H1 (cell line): ENCODE results near the gene UGT1A6. TPM values are rescaled to one million over a fixed set of nuclear protein-coding genes. Genes with fewer than 3 reads are reported as not detected.
A peak's percentile ranks its signal among the peaks of the same experiment; 100 is the strongest.

Experiments
- CTCF ChIA-PET: fragments of 300-600 bp; sonication (Branson Sonifier 250); formaldehyde crosslinking; loops from one replicate; lab custom pipeline; 2021; ENCODE audit not compliant: partially characterized antibody; lab: Charles Lee
- POLR2A ChIA-PET: fragments of 300-600 bp; sonication (Branson Sonifier 250); formaldehyde crosslinking; loops from one replicate; lab custom pipeline; 2021; ENCODE audit warnings: inconsistent platforms; ENCODE audit not compliant: partially characterized antibody; lab: Charles Lee
- DNase-seq, 2 experiments: peaks; one replicate each; pipeline versions ENCODE4 v3.0.0 to v3.0.0-alpha.2; 2010 to 2022; ENCODE audit warnings: low spot score in 2 of 2, low read depth in 1 of 2, mixed read lengths in 1 of 2
- FAIRE-seq: peaks from 2 replicates; lab custom pipeline; 2011; peaks lifted over from hg19 to GRCh38; lab: Jason Lieb, UNC
- H2AFZ ChIP-seq: 2 replicates; pipeline ENCODE4 v1.8.1; 2012; ENCODE audit warnings: low read length, inconsistent platforms
- H2AK5ac ChIP-seq: 2 replicates; pipeline ENCODE4 v1.6.1; 2013; ENCODE audit warnings: low read depth, low read length
- H2BK120ac ChIP-seq: replicated peaks from 2 replicates; pipeline ENCODE3; 2013; ENCODE audit warnings: low read depth, low read length, inconsistent platforms
- H2BK12ac ChIP-seq: 2 replicates; pipeline ENCODE4 v1.6.1; 2013; ENCODE audit warnings: low read depth, low read length
- H2BK15ac ChIP-seq: 2 replicates; pipeline ENCODE4 v1.6.1; 2013; ENCODE audit warnings: low read length
- H2BK20ac ChIP-seq: 2 replicates; pipeline ENCODE4 v1.6.1; 2013; ENCODE audit warnings: low read length
- H2BK5ac ChIP-seq: 2 replicates; pipeline ENCODE4 v1.6.1; 2013; ENCODE audit warnings: low read depth, low read length
- H3K14ac ChIP-seq: 2 replicates; pipeline ENCODE4 v1.6.1; 2013; ENCODE audit warnings: inconsistent platforms; ENCODE audit not compliant: insufficient read length
- H3K18ac ChIP-seq: 2 replicates; pipeline ENCODE4 v1.6.1; 2013; ENCODE audit warnings: low read length; ENCODE audit errors: extremely low read depth
- H3K23ac ChIP-seq: 2 replicates; pipeline ENCODE4 v1.6.1; 2013; ENCODE audit warnings: inconsistent platforms; ENCODE audit not compliant: insufficient read length
- H3K23me2 ChIP-seq: 2 replicates; pipeline ENCODE4 v1.6.1; 2013; ENCODE audit warnings: low read depth, low read length
- H3K27ac ChIP-seq: 2 replicates; pipeline ENCODE4 v1.6.1; 2011; ENCODE audit warnings: low read depth, low read length, inconsistent platforms
- H3K27me3 ChIP-seq, 4 experiments: replicated peaks in 1 of 4; 1 replicate in 1 of 4; 2 replicates in 3 of 4; pipeline versions ENCODE4 v1.6.1 to v1.8.1; 2011 to 2013; ENCODE audit warnings: low read length in 3 of 4, mild to moderate bottlenecking in 3 of 4, inconsistent platforms in 2 of 4, mixed read lengths in 2 of 4, moderate library complexity in 1 of 4; ENCODE audit not compliant: control insufficient read depth in 3 of 4, insufficient read depth in 3 of 4; ENCODE audit errors: extremely low read depth in 1 of 4
- H3K36me3 ChIP-seq, 4 experiments: 2 replicates each; pipeline versions ENCODE4 v1.6.1 to v1.8.1; 2011 to 2013; ENCODE audit warnings: mild to moderate bottlenecking in 4 of 4, low read length in 3 of 4, moderate library complexity in 2 of 4, control low read depth in 1 of 4, inconsistent platforms in 1 of 4; ENCODE audit not compliant: insufficient read depth in 4 of 4, control insufficient read depth in 2 of 4
- H3K4ac ChIP-seq: replicated peaks from 2 replicates; pipeline ENCODE3; 2013; ENCODE audit warnings: low read length, low read depth, mixed read lengths, inconsistent platforms; ENCODE audit not compliant: insufficient read length
- H3K4me1 ChIP-seq, 4 experiments: replicated peaks in 1 of 4; 1 replicate in 1 of 4; 2 replicates in 3 of 4; pipeline versions ENCODE4 v1.6.1 to v1.8.1; 2011 to 2013; ENCODE audit warnings: low read length in 3 of 4, inconsistent platforms in 2 of 4, mixed read lengths in 1 of 4; ENCODE audit not compliant: insufficient read depth in 4 of 4, control insufficient read depth in 3 of 4
- H3K4me2 ChIP-seq, 2 experiments: 2 replicates each; pipeline versions ENCODE4 v1.6.1 to v1.8.1; 2011 to 2013; ENCODE audit warnings: low read depth in 2 of 2, low read length in 2 of 2, control low read depth in 1 of 2, inconsistent platforms in 1 of 2, mild to moderate bottlenecking in 1 of 2; ENCODE audit not compliant: insufficient read depth in 1 of 2
- H3K4me3 ChIP-seq, 4 experiments: fragments of 200-600, 300-600 bp in 1 of 4; sonication (generic), shearing (Covaris generic), sonication (Bioruptor Twin) in 1 of 4; 2 replicates each; pipeline versions ENCODE4 v1.5.1 to v1.8.1; 2011 to 2016; ENCODE audit warnings: low read length in 4 of 4, low read depth in 3 of 4, control low read depth in 2 of 4, inconsistent platforms in 2 of 4, mild to moderate bottlenecking in 2 of 4, mixed read lengths in 1 of 4, moderate library complexity in 1 of 4; ENCODE audit not compliant: insufficient read depth in 2 of 4; ENCODE audit errors: extremely low read depth in 1 of 4
- H3K56ac ChIP-seq: replicated peaks from 2 replicates; pipeline ENCODE3; 2013; ENCODE audit warnings: low read depth, mild to moderate bottlenecking, mixed read lengths, low read length, inconsistent platforms; ENCODE audit not compliant: insufficient read length
- H3K79me1 ChIP-seq: 2 replicates; pipeline ENCODE4 v1.6.1; 2013; ENCODE audit warnings: low read depth, low read length, control low read depth
- H3K79me2 ChIP-seq, 2 experiments: 2 replicates each; pipeline versions ENCODE4 v1.6.1 to v1.8.1; 2012 to 2013; ENCODE audit warnings: low read length in 2 of 2, mild to moderate bottlenecking in 2 of 2, inconsistent platforms in 1 of 2; ENCODE audit not compliant: insufficient read depth in 2 of 2, control insufficient read depth in 1 of 2
- H3K9ac ChIP-seq, 4 experiments: replicated peaks in 1 of 4; 1 replicate in 1 of 4; 2 replicates in 3 of 4; pipeline versions ENCODE4 v1.6.1 to v1.8.1; 2011 to 2013; ENCODE audit warnings: low read depth in 3 of 4, low read length in 3 of 4, control low read depth in 2 of 4, mild to moderate bottlenecking in 2 of 4, moderate library complexity in 2 of 4, inconsistent platforms in 1 of 4; ENCODE audit errors: extremely low read depth in 1 of 4
- H3K9me3 ChIP-seq, 2 experiments: 2 replicates each; pipeline versions ENCODE4 v1.6.1 to v1.8.1; 2012 to 2013; ENCODE audit warnings: mild to moderate bottlenecking in 2 of 2, moderate library complexity in 2 of 2, control low read depth in 1 of 2, inconsistent platforms in 1 of 2, low read depth in 1 of 2, low read length in 1 of 2, mixed read lengths in 1 of 2; ENCODE audit not compliant: insufficient read depth in 2 of 2
- H4K20me1 ChIP-seq, 2 experiments: replicated peaks in 1 of 2; 2 replicates each; pipeline versions ENCODE3 to v1.8.1; 2011 to 2013; ENCODE audit warnings: inconsistent platforms in 2 of 2, low read length in 2 of 2, mild to moderate bottlenecking in 1 of 2; ENCODE audit not compliant: insufficient read depth in 2 of 2, control insufficient read depth in 1 of 2
- H4K5ac ChIP-seq: 2 replicates; pipeline ENCODE4 v1.6.1; 2013; ENCODE audit warnings: low read length, low read depth, mixed read lengths, inconsistent platforms; ENCODE audit not compliant: insufficient read length
- H4K8ac ChIP-seq: 2 replicates; pipeline ENCODE4 v1.8.0; 2013; ENCODE audit warnings: mild to moderate bottlenecking, moderate library complexity, low read length, inconsistent platforms; ENCODE audit not compliant: insufficient read depth; ENCODE audit errors: extremely low read depth
- H4K91ac ChIP-seq: replicated peaks from 2 replicates; pipeline ENCODE3; 2013; ENCODE audit warnings: low read length, mixed read lengths, inconsistent platforms; ENCODE audit not compliant: insufficient read length
- SIX5 ChIP-seq: IDR thresholded peaks from 2 replicates; pipeline ENCODE4 v1.6.1; 2011; ENCODE audit warnings: mild to moderate bottlenecking, low read depth, low read length
- USF2 ChIP-seq: IDR thresholded peaks from 2 replicates; pipeline ENCODE4 v1.6.1; 2011; ENCODE audit warnings: low read length, improper control_type of control experiment
- WGBS, 2 experiments: shearing (Covaris generic) in 1 of 2; methylation state at CpG; one replicate each; pipeline versions ENCODE4 v1.1.6 to v1.1.7; 2013 to 2015; ENCODE audit warnings: low lambda C conversion rate in 2 of 2, mixed read lengths in 2 of 2, inconsistent platforms in 1 of 2, low coverage in 1 of 2, missing lambda C conversion rate in 1 of 2; ENCODE audit not compliant: insufficient replicate concordance in 2 of 2, insufficient coverage in 1 of 2, insufficient read length in 1 of 2; ENCODE audit errors: extremely low coverage in 1 of 2, missing lambda C conversion rate in 1 of 2; 5-methylcytosine and 5-hydroxymethylcytosine counted together
- polyA plus RNA-seq, 7 experiments: library from polyadenylated mRNA; depleted of rRNA in 3 of 7; stranded (reverse) in 5 of 7; unstranded in 2 of 7; fragments of >200 nt in 5 of 7; fragments of 200-250 nt in 2 of 7; gene quantifications; 1 replicate in 5 of 7; 2 replicates in 1 of 7; 4 replicates in 1 of 7; pipeline versions ENCODE4 v1.2.1 to v1.2.3, GENCODE V29; 2011 to 2013; ENCODE audit warnings: missing spikeins in 2 of 7, mixed read lengths in 2 of 7
- total RNA-seq: library from RNA; stranded (reverse); fragmentation: NEBNext Ultra II Directional; extraction: Animal tissue kit (Norgen Biotek cat#: 25700); gene quantifications from 2 replicates; pipeline ENCODE4 v1.2.1, GENCODE V29; 2021
- TF ChIP-seq, protein P1 (sequence below), 3 experiments: IDR thresholded peaks; 1 replicate in 2 of 3; 2 replicates in 1 of 3; pipeline versions ENCODE4 v1.5.1 to v1.6.1; 2011; ENCODE audit warnings: low read length in 3 of 3, mild to moderate bottlenecking in 3 of 3, inconsistent platforms in 2 of 3, low read depth in 1 of 3, moderate library complexity in 1 of 3; ENCODE audit not compliant: insufficient read depth in 1 of 3; ENCODE audit errors: control extremely low read depth in 1 of 3

The UGT1A6 gene
- total and polyA plus RNA-seq, 2 of the 8 experiments (the other 6 are each of a cell fraction or from before 2014, with no cell fraction given) = not detected

- Histone ChIP-seq H4K8ac (no peak overlapping the region), H2AFZ (no peak overlapping the region), H3K23ac (no peak overlapping the region), H3K9ac (no peak overlapping the region), H3K27ac (no peak overlapping the region), H2BK120ac (no peak overlapping the region), H2BK12ac (no peak overlapping the region), H3K18ac (no peak overlapping the region), H3K4me1 (no peaks in the 10 kb centered on the region), H3K56ac (no peak overlapping the region), H3K23me2 (no peaks in the 10 kb centered on the region), H3K36me3 (no peaks in the 10 kb centered on the region), H2BK15ac (no peak overlapping the region), H3K14ac (no peak overlapping the region), H2BK20ac (no peak overlapping the region), H4K20me1 (no peaks in the 10 kb centered on the region), H3K79me1 (no peaks in the 10 kb centered on the region), H3K4me3 (no peak overlapping the region), H3K4me2 (no peak overlapping the region), H4K91ac (no peak overlapping the region), H3K79me2 (no peaks in the 10 kb centered on the region), H3K4ac (no peak overlapping the region), H3K9me3 (no peaks in the 10 kb centered on the region), H3K27me3 (no peaks in the 10 kb centered on the region), H2BK5ac (no peak overlapping the region), H4K5ac (no peak overlapping the region), H2AK5ac (no peak overlapping the region)
- WGBS, 2 experiments = 92% methylated on average over 2 of the region's 2 CpGs; no CpG with 5 or more reads in 1 of the 2 experiments
- FAIRE-seq = peak; percentile 42
- TF ChIP-seq, protein P1, sequence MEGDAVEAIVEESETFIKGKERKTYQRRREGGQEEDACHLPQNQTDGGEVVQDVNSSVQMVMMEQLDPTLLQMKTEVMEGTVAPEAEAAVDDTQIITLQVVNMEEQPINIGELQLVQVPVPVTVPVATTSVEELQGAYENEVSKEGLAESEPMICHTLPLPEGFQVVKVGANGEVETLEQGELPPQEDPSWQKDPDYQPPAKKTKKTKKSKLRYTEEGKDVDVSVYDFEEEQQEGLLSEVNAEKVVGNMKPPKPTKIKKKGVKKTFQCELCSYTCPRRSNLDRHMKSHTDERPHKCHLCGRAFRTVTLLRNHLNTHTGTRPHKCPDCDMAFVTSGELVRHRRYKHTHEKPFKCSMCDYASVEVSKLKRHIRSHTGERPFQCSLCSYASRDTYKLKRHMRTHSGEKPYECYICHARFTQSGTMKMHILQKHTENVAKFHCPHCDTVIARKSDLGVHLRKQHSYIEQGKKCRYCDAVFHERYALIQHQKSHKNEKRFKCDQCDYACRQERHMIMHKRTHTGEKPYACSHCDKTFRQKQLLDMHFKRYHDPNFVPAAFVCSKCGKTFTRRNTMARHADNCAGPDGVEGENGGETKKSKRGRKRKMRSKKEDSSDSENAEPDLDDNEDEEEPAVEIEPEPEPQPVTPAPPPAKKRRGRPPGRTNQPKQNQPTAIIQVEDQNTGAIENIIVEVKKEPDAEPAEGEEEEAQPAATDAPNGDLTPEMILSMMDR (IDR thresholded peaks at IDR 0.05; ENCODE audit: control extremely low read depth in 1 of 3, insufficient read depth in 1 of 3, low read depth in 1 of 3, low read length in 3 of 3) = no peak
- TF ChIP-seq USF2 (peak; percentile 80), SIX5 (peak; percentile 46; the same call in 1 of the 2 replicates)
- DNase-seq = no peak
- CTCF ChIA-PET = no interaction called here
- POLR2A ChIA-PET = no interaction called here
Measured at GRCh38 chr2:233814056-233814835, 121.6 kb downstream of the UGT1A6 start.
